HG02623 (cell line): Measurements from ENCODE around the gene HIVEP3.
A peak's percentile ranks its signal among the peaks of the same experiment; 100 is the strongest.

Experiments used
- ATAC-seq: cut with Tn5 transposase; IDR thresholded peaks from one replicate; pipeline ENCODE4 v1.9.1; 2021; ENCODE audit warnings: moderate library complexity; ENCODE audit not compliant: unreplicated experiment

Gene HIVEP3

GRCh38 chr1:41528726-41529605 is 389.8 kb downstream of the HIVEP3 start:
- ATAC-seq = no peak

GRCh38 chr1:41528106-41528505 is 390.6 kb downstream of the HIVEP3 start:
- no peak for ATAC-seq

- no peak for ATAC-seq
Measured at GRCh38 chr1:41526956-41527561, 391.7 kb downstream of the HIVEP3 start.

DNA sequence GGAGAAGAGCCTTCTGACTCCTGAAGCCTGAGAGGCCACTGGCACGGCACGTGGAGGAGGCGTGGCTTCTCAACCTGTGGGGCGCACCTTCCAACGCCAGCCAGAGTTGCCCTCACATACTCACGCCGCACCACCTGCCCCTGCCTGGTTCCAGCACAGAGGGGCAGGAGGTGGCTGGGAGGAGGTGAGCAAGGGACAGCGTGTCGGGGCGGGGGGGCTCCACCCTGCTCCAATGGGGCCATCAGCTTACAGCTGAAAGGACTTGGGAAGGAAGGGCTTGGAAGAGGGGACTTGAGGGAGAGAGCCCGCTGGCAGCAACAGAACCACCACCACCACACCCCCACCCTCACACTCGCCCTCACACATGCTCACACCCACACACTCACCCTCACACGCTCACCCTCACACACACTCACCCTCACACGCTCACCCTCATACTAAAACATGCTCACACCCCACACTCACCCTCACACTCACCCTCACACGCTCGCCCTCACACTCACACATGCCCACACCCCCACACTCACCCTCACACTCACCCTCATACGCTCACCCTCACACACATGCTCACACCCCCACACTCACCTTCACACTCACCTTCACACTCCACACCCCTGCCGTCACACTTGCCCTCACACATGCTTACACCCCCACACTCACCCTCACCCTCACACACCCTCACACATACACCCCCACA is 392.7 kb downstream of the HIVEP3 start:
- ATAC-seq = no peak

GRCh38 chr1:41524676-41525675 is 393.7 kb downstream of the HIVEP3 start:
- ATAC-seq = no peak

DNA sequence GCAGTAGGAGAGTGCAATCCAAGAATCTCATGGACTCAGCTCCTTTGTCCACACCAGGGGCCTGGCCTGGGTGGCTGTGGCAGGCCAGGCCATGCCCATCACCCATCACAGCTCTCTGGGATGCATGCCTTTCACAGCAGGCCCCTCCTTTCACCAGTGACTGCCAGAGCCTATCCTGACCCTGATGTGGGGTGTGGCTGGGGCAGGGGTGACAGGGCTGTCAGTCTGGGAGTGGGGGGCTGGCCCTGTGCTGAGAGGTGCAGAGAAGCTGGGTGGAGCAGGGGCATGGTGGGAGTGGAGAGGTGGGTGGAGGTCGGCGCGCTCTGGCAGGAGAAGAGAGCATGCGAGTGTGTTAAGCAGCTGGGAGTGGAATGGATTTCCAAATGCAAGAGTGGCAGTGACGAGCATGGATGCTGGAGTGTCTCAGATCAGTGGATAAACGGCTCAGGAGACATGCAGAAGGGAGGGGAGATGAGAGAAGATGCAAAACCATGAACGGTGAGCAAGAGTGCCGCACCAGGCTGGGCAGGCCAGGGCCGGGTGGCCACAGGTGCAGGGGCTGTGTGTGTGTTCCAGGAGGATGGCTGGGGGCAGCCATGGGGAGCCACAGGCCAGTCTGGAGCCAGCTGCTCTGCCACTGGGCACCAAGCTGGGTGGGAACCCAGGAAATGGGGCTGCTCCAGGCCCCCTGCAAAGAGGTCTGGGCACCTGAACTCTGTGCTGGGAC is 394.6 kb downstream of the HIVEP3 start:
- ATAC-seq = no peak

- no peak for ATAC-seq
Measured at GRCh38 chr1:41523071-41523470, 395.7 kb downstream of the HIVEP3 start.

DNA sequence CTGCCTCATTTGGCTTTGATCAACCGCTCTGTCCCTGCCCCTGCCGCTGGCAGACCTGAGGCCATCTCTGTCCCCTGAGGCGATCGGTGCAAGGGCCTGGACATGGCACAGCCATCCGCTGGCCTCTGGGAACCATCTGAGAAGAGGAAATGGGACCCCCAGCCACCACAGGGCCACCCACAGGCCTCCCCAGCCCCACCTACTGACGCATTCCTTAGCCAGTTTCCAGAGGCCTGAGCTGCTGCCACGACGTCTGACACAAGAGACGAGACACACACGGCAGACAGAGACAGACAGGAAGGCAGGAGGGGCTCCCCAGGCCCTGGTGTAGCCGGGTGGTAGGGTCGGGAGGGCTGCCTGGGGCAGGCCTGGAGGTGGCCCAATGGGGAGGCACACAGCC is 397.0 kb downstream of the HIVEP3 start:
- ATAC-seq = no peak

- ATAC-seq = no peak
Measured at GRCh38 chr1:41520951-41521752, 397.6 kb downstream of the HIVEP3 start.

DNA sequence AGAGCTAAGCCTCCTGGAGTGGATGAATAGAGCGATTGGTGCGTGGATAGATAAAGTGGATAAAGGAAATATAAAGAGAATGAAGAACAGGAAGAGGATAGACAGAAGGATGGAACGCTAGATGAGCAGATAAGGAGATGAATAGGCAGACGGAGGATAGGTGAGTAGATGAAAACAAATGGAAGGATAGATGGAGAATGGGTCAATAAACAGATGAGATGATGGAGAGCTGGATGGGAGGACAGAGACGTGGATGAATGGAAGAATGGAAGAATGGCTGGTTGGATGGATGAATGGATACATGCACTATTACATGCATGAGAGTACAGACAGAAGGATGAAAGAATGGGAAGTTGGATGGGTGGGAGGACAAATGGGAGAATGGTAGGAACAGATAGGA is 399.1 kb downstream of the HIVEP3 start:
- no peak for ATAC-seq

DNA sequence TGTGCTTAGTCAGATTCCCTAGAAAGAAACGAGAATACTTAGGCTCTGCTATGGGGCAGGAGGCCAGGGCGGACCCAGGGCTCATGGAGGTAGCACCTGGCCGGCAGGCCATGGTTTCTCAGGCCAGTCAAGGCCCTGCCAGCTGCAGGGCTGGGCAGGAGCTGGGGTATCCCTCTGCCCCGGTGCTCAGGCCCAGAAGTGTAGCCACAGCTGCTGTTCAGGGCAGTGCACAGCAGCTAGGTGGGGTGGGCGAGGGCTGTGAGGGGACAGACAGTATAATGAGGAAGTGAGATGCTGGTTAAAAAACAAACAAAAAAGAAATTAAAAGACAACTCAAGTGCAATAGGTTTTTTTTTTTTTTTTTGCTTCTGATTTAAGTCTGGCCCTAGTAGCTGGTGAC is 400.3 kb downstream of the HIVEP3 start:
- ATAC-seq = no peak

- ATAC-seq = no peak
Measured at GRCh38 chr1:41517062-41517438, 401.7 kb downstream of the HIVEP3 start.

DNA sequence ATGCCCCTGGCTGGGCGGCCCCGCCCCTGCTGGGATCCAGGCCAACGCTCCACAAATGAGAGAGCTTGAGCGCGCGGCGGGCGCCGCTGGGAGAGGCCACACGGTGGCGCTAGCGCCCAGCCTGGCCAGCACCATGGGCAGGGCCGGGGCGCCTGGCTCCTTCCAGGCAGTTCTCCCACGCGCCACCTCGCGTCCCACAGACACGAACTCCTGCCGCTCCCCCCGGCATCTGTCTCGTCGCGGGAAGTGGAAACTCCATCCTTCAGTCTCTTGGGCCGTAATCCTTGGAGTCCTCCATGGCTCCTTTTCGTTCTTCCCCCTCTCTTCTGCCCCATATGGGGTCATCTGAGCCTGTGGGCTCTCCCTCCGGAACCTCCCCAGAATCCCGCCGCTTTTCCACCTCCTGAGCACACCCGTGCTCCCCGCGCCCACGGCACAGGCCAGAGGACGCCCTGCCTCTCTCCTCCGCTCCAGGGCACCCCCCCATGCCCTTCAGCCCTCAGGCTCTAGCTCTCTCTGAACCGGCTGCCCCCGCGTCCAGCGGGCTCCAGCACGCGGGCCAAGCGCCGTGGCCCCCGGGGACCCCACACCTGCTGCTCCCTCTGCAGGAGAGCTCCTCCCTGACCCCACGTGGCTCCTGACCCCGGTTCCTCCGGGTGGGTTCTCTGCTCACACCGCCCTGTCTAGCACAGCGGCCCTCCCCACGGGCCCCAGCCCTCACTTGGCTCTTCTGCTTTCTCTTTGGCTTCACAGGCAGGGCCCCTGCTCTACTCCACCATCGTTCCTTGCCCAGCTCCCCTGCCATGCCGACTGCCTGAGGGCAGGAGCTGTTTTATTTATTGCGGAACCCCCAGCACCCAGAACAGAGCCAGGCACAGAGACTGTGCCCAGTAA is 402.3 kb downstream of the HIVEP3 start:
- peak; percentile 65 for ATAC-seq

GRCh38 chr1:41515778-41516167 is 402.9 kb downstream of the HIVEP3 start:
- no peak for ATAC-seq

DNA sequence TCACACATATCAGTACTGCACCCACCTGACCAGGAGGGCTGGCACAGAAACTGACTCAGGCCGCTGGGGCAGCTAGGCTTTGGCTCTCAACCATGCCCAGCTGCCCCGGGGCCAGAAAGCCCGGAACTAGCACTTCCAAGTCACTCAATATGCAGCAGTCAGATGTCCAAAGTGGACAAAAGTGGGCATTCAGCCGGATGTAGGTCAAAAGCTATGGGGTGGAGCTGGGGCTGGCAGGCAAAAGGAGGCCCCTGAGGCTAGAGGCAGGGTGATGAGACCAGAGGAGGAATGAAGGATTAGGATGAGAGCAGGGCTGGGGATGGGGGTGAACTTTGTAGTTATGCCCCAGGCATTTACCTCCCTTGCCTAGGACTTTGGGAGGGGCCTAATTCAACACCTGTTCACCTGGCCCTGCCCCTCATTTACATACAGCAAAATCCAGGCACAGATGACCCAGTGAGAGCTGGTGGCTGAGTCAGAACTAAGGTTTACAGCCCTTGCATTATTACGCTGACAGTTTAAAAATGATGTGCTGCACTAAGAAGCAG is 403.5 kb downstream of the HIVEP3 start:
- ATAC-seq = no peak

DNA sequence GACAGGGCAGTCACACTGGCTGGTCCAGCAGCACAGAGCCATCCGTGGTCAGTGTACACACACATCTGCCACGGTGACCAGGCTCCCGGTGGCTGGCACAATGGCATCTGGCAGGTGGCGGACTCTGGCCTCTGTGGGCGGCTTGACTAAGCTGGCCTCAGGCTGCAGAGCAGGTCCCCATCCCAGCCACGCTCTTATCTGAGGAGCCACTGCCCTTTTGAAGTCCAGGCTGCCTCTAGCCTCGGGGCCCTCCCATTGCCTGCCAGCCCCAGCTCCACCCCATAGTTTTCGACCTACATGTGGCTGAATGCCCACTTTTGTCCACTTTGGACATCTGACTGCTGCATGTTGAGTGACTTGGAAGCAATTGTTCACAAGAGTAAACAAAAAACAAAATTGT is 404.3 kb downstream of the HIVEP3 start:
- no peak for ATAC-seq

GRCh38 chr1:41513383-41513735 is 405.4 kb downstream of the HIVEP3 start:
- no peak for ATAC-seq
